Measurements from ENCODE around the gene C4BPB.

The C4BPB gene

DNA sequence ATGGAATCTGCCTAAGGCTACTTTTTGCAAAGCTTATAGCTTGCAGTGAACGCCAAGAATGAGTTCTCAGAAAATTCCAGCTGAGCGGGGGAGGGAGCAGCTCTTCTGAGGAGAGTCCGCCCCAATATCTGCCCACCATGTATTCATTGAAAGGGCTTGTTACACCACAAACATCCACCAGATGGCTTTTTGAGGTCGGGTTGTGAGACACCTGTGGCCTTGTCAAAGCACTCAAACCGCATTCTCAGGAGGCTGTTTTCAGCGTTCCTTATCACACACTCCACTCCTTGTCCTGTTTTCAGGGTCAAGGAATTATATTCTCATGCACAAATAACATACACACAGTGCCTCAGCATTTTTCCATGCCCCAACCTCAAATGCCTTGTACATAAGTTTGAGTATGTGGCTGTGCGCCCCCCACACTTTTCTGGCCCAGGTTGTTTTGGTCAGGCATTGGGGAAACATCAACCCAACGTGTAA lies 3.9 kb upstream of the C4BPB start:
- DNase-seq (ENCODE audit: low read depth in 2 of 2) = peak; percentile 10 to 23

DNA sequence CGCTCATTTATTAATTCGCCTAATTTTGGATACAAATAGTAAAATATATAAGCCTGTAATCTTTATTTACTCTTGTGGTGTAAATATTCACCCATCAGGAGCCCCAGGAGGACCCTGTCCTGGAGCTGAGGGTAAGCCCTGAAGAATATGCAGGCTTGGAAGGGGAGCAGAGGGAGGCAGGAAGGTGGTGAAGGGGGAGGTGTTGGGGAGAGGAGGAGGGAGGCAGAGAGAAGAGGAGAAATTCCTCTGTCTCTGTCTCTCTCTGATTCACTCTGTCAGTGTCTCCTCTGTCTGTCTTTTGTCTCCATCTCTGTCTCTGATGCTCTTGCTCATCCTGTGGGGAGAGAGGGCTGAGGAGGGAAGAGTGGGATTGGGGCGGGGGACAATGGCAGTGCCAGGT lies 2.8 kb upstream of the C4BPB start:
- no peak for DNase-seq (ENCODE audit: low read depth in 2 of 2)

DNA sequence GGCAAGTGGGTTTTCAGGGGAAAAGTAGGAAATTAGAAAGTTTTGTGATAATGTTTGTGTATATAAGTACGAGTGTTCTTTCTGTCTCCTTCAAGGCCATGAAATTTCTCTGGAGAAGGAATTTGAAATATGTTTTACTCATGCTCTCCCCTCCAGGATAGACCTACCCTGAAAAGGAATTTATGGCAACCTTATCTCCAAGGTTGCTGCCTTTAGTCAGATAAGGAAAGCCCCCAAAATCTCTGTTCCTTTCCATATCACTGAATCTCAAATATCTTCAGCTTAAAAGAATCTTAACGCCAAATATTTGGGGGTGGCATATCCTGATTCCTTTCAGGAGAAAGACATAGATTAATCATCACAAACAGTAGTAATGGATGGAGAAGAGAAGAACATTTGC lies 499 bp upstream of the C4BPB start:
- no peak for DNase-seq (ENCODE audit: low read depth in 2 of 2)

DNA sequence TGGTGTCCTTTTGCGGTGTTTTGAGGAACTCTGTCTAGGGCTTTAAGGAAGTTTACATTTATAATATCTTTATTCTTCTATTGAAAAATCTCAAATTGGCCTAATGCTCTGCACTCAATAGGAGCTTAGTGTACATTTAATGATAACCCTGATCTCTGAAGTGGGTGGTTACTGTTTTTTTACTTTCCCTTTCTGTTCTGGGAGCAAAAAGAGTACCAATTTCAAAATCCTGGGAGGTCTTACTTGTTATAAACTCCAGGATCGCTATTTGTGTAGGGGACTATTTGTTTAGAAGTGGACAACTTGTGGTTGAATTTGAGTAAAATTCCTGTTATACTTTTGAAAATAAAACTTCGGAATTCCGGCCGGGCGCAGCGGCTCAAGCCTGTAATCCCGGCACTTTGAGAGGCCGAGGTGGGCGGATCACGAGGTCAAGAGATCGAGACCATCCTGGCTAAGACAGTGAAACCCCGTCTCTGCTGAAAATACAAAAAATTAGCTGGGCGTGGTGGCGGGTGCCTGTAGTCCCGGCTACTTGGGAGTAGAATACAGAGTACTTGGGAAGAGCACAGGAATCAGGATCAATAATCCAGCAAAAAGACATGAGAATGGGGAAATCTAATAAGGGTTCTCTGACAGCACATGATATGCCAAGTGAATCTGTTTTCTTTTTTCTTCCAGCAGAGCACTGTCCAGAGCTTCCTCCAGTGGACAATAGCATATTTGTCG lies 1.1 kb downstream of the C4BPB start:
- DNase-seq (ENCODE audit: low read depth in 2 of 2) = no peak

DNA sequence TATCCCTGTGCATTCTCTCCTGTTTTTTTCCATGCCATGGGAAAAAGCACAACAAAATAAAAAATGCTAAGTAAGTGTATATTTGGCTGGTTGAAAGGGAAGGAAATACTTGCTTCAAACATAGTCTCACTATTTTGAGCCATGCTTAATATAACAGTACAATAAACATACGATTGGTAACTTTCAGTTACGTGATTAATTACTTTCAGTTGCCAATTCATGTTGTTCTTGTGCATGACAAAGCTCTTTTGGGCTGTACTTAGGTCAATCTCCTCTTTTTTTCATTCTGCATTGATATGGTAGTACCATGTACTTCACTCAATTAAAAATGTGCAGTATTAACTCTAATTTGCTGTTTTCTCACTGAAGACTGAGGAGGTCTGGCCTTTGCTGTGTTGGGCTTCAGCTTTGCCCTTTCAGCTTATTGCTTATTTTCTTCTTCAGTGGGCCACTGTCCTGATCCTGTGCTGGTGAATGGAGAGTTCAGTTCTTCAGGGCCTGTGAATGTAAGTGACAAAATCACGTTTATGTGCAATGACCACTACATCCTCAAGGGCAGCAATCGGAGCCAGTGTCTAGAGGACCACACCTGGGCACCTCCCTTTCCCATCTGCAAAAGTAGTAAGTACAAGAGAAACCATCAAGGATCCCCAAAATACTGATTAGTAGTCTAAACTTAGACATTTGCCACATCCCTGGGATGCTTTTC lies 2.7 kb downstream of the C4BPB start:
- DNase-seq (ENCODE audit: low read depth in 2 of 2) = no peak

DNA sequence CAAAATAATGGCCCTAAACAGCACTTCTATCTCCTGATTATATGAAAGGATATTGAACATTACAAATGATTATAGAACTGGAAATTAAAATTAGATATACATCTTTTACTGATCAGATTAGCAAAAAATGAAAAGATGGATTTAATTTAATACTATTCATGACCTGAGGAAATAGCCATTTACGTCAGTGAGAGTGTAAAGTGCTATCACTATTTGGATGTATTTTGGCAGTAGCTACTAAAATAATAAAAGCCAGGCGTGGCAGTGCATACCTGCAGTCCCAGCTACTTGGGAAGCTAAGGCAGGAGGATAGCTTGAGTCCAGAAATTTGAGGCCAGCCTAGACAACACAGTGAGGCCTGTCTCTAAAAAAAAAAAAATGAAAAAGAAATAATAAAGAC lies 5.3 kb downstream of the C4BPB start:
- no peak for DNase-seq (ENCODE audit: low read depth in 2 of 2)

DNA sequence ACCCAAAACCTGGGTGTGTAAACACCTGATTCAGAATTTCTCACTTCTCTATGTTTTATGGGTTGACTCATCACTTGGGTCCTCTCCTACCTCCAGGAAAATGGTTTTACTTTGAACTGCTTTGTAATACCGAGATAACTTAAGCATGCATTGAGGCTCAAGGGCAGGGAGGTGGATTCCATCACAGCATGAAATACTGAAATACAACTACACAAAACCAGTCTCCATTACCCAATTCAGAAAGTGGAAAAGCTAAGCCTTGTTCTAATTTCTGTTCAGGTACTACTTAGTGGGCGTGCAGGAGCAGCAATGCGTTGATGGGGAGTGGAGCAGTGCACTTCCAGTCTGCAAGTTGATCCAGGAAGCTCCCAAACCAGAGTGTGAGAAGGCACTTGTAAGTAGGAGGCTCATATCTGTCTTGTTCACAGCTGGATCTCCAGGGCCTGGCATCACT lies 9.2 kb downstream of the C4BPB start:
- peak; percentile 15 to 35 for DNase-seq (ENCODE audit: low read depth in 2 of 2)

DNA sequence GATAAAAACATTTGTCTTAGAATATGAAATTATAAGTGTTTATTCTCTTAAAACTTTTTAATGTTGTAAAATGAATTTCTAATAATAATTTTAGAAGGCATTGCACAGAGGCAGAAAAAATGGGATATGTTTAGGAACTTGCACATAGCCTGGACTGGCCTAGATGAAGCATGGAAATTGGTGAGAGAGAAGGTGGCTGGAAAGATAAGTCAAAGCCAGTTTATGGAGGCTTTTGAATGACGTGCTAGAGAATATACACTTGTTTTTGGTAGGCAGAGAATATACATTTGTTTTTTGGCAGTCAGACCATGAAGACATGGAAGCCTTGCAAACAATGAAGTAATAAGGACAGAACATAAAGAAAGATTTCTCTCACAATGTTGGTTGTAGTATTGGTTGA lies 13.1 kb downstream of the C4BPB start:
- no peak for DNase-seq (ENCODE audit: low read depth in 2 of 2)

DNA sequence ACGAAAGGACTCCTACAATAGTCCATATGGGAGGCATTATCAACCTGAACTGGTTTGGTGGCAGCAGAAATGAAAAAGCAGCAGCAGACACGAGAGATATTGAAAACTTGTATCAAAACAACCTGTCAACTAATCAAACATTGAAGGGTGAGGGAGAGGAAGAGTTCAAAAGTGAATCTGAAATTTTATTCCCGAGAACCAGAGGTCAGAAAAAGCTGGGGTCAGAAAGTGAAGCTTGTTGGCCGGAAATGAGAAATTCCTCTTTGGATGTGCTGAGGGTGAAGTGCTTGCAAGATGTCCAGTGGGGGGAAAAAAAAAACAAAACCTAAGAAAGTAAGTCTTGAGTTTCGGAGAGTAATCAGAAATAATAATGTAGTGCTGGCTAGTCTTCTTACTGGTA lies 13.5 kb downstream of the C4BPB start:
- DNase-seq (ENCODE audit: low read depth in 2 of 2) = no peak

DNA sequence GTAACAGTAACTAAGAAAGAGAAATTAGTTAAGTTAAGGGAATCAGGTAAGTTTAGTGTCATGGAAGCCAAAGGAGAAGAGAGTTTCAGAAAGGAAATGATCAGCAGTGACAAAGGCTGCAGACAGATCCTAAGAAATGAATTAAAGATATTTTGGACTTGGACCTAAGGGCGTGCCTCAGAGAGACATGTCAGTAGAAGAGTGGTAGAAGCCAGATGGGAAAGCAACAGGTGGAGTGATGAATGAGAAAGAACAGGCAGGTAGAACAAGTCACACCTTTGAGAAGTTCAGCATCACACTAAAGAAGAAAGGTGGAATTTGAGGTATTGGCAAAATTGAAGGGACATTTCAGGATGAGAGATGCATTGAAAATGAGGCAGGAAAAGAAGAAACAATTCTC lies 14.0 kb downstream of the C4BPB start:
- no peak for DNase-seq (ENCODE audit: low read depth in 2 of 2)

DNA sequence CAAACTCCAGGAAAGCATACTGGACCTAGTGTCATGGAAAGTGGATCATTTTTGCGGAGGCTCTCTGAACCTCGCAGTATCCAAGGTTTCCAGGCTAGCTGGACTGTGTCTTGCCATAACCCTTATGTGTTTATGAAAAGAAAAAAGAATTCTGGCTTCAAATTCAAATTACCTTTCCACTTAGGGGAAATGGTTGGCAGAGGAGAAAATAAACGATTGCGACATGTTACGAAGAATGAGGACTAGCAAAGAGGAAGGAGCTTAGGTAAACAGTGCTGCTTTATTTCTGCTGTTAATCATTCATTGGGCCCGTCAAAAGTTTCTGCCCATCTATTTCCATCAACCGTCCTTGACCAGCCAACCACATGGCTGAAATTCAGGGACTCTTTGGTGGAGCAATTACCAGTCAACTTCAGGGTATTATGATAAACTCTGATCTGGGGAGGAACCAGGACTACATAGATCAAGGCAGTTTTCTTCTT lies 15.3 kb downstream of the C4BPB start, which contains the start of gene C4BPA:
Gene C4BPA, plus strand, starts transcription at position 342 of the 482 bp plus-strand sequence. CDS start 8,793 bp downstream, outside the sequence.
- no peak for DNase-seq (ENCODE audit: low read depth in 2 of 2)

DNA sequence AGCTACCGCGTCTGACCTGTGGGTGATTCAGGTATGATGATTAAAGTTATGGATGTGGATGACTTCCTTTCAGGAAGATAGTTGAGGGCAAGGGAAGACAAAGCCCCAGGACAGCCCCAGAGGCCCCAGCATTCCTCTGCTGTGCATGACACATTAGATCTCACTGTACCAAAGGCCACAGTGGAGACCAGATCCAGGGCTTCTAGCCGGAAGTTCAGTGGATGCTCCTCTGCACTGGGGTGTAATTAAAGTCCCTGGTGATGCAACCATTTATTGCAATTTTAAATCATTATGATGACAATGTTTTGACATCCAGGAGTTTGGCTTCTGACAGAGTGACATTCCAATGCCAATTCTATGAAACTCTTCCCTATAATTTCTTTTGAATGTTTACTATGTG lies 20.3 kb downstream of the C4BPB start:
- DNase-seq (ENCODE audit: low read depth in 2 of 2) = no peak

DNA sequence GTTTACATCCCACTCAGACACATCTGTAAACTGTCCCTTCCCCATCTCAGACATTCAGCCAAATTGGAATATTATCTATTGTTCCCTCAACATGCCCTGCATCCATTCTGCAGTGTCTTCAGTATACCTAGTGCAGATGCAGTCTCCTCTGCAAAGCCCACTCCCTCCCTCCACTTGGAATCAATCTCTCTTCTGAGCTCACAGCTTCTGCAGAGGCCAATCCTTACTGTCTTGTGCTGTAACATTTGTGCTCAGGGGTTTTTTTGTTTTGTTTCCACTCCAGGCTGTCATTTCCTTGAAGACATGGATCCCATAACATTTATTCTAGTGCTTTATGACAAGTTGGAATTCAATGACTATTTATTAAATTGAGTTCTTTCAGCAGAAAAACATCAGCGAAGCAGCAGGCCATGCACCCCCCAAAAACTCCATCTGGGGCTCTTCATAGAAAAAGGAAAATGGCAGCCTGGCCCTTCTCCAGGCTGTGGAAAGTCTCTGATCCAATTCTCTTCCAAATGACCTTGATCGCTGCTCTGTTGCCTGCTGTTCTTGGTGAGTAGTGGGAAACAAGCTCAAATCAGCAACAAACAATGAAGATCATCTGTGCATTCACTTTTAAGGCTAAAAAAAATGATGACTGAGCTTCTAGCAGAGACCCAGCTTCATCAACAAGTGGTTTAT lies 24.1 kb downstream of the C4BPB start:
- no peak for DNase-seq (ENCODE audit: low read depth in 2 of 2)

DNA sequence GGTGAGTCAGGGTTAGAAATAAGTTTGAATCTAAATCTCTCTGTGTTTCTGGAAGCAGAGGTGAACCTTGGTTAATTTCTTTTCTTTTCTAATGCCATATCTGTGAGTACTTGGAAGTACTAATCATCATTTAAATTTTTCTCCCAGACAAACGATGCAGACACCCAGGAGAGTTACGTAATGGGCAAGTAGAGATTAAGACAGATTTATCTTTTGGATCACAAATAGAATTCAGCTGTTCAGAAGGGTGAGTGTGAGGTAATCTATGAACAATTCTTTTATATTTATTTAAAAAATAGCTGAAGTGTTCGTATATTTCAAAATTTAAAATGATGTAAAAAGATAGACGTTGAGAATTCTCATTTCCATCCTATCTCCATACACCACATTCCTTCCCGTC lies 26.6 kb downstream of the C4BPB start:
- DNase-seq (ENCODE audit: low read depth in 2 of 2) = no peak

DNA sequence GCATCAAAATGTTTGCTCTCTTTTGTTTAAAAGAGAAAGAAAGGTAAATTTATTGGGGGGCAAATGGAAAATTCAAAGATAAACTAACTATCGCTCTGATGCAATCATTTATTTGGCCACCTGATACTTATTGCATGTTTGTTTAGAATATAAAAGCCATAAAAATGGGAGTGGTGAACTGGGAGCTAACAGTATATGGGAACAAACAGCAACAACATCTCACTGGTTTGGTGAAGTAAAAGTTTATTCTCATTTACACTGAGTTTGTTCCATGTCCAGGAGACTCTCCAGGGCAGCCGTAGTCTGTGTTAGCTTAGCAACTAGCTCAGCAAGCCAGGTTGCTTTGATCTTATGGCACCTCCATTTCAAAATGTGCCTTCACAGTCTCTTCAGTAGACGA lies 35.7 kb downstream of the C4BPB start:
- no peak for DNase-seq (ENCODE audit: low read depth in 2 of 2)

DNA sequence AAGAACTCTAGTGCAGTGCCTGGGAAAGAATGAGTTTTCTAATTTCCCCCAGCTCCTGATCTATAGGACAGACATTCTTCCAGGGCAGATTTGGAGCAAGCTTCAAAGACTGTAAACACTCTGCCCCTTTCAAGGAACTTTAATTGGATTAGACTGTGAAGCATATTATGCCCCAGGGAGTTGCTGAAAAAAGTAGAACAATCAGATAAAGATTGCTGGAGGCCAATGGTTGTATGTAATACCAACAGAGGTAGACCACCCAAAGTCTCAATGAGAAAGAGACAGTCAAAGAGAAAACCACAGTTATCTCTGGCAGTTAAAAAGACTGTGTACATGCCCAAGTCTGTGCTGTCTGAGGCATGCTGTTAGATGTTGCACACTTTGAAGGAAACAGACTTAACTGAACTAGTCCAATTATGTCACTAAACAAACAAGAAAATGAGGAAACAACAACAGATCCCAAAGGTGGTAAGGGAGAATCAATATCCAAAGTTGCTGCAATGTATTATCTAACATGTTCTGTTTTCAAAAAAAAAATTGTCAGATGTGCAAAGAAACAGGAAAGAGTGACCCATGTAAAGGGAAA lies 39.8 kb downstream of the C4BPB start:
- DNase-seq (ENCODE audit: low read depth in 2 of 2) = no peak

DNA sequence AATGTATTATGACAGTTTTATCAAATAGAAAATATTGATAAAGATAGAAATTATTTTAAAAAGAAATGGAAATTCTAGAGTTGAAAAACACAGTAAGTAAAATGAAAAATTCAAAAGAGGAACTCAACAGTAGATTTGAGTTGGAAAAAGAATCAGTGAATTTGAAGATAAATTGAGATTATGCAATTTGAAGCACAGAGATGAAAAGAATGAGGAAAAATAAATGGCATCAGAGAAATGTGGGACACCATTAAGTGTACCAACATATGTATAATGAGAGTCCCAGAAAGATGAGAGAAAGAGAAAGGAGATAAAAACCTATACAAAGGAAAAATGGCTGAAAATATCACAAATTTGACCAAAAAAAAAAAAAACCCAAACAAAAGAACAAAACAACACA lies 40.4 kb downstream of the C4BPB start:
- no peak for DNase-seq (ENCODE audit: low read depth in 2 of 2)

DNA sequence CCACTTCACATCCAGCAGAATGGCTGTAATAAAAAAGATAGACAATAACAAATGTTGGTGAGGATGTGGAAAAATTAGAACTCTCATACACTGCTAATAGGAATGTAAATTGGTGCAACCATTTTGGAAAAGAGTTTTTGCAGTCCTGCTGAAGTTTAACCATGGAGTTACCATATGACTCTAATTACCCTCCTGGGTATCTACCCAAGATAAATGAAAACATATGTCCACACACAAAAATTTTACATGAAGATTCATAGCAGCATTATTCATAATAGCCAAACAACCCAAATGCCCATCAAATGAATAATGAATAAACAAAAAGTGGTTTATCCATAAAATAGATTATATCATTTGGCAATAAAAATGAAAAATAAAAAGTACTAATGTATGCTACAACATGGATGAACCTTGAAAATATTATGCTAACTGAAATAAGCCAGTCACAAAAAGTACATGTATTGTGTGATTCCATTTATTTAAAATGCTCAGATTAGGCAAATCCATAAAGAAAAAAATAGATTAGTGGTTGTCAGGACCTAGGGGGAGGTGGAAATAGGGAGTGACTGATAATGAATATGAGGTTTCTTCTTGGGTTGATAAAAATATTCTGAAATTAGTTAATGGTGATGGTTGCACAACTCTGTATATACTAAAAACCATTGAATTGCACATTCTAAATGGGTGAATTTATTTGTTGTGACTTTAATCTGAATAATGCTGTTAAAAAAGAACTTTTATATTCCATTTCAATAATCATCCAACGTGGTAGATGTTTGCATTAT lies 41.8 kb downstream of the C4BPB start:
- DNase-seq (ENCODE audit: low read depth in 2 of 2) = no peak

DNA sequence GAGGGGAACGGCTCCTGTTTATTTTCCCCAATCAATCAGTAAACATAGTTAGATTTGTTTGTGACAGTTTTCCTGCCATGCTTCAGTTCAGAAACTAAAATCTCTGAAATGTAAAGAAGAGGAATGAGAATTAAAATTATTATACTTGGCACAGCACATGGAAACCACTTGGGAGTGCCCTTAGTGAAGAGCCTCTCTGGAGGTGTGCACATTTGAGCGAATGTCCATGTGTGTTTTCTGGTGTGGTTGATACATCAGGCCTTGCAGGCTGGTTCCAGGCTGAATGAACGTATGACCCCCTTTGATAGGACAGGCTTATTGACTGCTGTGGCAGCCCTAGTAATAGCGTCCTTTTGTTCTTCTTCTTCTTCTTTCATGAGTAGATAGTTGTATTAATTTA lies 42.5 kb downstream of the C4BPB start:
- DNase-seq (ENCODE audit: low read depth in 2 of 2) = no peak

DNA sequence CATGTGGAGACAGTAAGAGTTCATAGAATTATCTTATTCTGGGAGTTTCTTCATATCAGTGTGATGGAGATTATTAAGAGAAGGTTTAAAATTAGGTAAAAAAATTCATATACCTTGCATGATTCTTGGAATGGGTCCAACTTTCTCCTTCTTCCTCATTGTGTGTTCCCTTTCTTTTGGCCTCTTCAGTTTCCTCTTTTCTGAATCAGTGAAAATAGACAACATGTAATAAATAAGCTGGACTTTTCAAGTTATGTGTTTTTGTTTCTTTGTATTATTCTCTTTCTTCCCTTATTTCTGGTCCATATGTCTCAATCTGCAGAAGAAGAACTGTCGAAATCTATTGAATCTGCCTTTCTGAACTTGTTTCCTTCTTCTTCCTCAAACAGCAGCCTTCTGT lies 45.9 kb downstream of the C4BPB start:
- DNase-seq (ENCODE audit: low read depth in 2 of 2) = no peak

DNA sequence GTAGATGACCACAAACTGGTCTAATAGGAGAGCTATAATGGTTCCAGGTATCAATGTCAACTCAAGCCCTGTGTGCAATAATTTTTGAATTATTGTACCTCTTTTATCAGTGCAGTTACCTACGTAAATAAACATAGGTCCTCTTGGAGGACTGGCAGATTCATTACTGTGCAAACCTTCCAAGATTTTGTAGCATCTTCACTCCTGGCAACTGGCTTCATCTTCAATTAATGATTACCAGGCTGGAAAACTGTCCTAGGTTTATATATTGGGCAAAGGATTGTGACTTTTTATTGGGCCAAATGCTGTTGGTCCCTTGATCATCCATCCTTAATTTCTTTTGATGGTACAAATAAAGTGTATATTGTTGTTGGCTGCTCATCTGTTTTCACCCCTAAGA lies 51.0 kb downstream of the C4BPB start:
- no peak for DNase-seq (ENCODE audit: low read depth in 2 of 2)
